H1 (cell line): ENCODE data around the gene NONO. TPM values are rescaled to one million over a fixed set of nuclear protein-coding genes. Genes with fewer than 3 reads are reported as not detected.
"Not testable (repeated sequence)": the region's sequence is repeated elsewhere in the genome, so short reads cannot be mapped to it uniquely, and the experiment has no call there.

Experiments
- CTCF ChIA-PET: fragments of 300-600 bp; sonication (Branson Sonifier 250); formaldehyde crosslinking; loops from one replicate; lab custom pipeline; 2021; ENCODE audit not compliant: partially characterized antibody; lab: Charles Lee
- POLR2A ChIA-PET: fragments of 300-600 bp; sonication (Branson Sonifier 250); formaldehyde crosslinking; loops from one replicate; lab custom pipeline; 2021; ENCODE audit warnings: inconsistent platforms; ENCODE audit not compliant: partially characterized antibody; lab: Charles Lee
- DNase-seq, 2 experiments: peaks; one replicate each; pipeline versions ENCODE4 v3.0.0 to v3.0.0-alpha.2; 2010 to 2022; ENCODE audit warnings: low spot score in 2 of 2, low read depth in 1 of 2, mixed read lengths in 1 of 2
- FAIRE-seq: peaks from 2 replicates; lab custom pipeline; 2011; peaks lifted over from hg19 to GRCh38; lab: Jason Lieb, UNC
- H2AFZ ChIP-seq: 2 replicates; pipeline ENCODE4 v1.8.1; 2012; ENCODE audit warnings: low read length, inconsistent platforms
- H2AK5ac ChIP-seq: 2 replicates; pipeline ENCODE4 v1.6.1; 2013; ENCODE audit warnings: low read depth, low read length
- H2BK120ac ChIP-seq: replicated peaks from 2 replicates; pipeline ENCODE3; 2013; ENCODE audit warnings: low read depth, low read length, inconsistent platforms
- H2BK12ac ChIP-seq: 2 replicates; pipeline ENCODE4 v1.6.1; 2013; ENCODE audit warnings: low read depth, low read length
- H2BK15ac ChIP-seq: 2 replicates; pipeline ENCODE4 v1.6.1; 2013; ENCODE audit warnings: low read length
- H2BK20ac ChIP-seq: 2 replicates; pipeline ENCODE4 v1.6.1; 2013; ENCODE audit warnings: low read length
- H2BK5ac ChIP-seq: 2 replicates; pipeline ENCODE4 v1.6.1; 2013; ENCODE audit warnings: low read depth, low read length
- H3K14ac ChIP-seq: 2 replicates; pipeline ENCODE4 v1.6.1; 2013; ENCODE audit warnings: inconsistent platforms; ENCODE audit not compliant: insufficient read length
- H3K18ac ChIP-seq: 2 replicates; pipeline ENCODE4 v1.6.1; 2013; ENCODE audit warnings: low read length; ENCODE audit errors: extremely low read depth
- H3K23ac ChIP-seq: 2 replicates; pipeline ENCODE4 v1.6.1; 2013; ENCODE audit warnings: inconsistent platforms; ENCODE audit not compliant: insufficient read length
- H3K23me2 ChIP-seq: 2 replicates; pipeline ENCODE4 v1.6.1; 2013; ENCODE audit warnings: low read depth, low read length
- H3K27ac ChIP-seq: 2 replicates; pipeline ENCODE4 v1.6.1; 2011; ENCODE audit warnings: low read depth, low read length, inconsistent platforms
- H3K27me3 ChIP-seq, 4 experiments: replicated peaks in 1 of 4; 1 replicate in 1 of 4; 2 replicates in 3 of 4; pipeline versions ENCODE4 v1.6.1 to v1.8.1; 2011 to 2013; ENCODE audit warnings: low read length in 3 of 4, mild to moderate bottlenecking in 3 of 4, inconsistent platforms in 2 of 4, mixed read lengths in 2 of 4, moderate library complexity in 1 of 4; ENCODE audit not compliant: control insufficient read depth in 3 of 4, insufficient read depth in 3 of 4; ENCODE audit errors: extremely low read depth in 1 of 4
- H3K36me3 ChIP-seq, 4 experiments: 2 replicates each; pipeline versions ENCODE4 v1.6.1 to v1.8.1; 2011 to 2013; ENCODE audit warnings: mild to moderate bottlenecking in 4 of 4, low read length in 3 of 4, moderate library complexity in 2 of 4, control low read depth in 1 of 4, inconsistent platforms in 1 of 4; ENCODE audit not compliant: insufficient read depth in 4 of 4, control insufficient read depth in 2 of 4
- H3K4ac ChIP-seq: replicated peaks from 2 replicates; pipeline ENCODE3; 2013; ENCODE audit warnings: low read length, low read depth, mixed read lengths, inconsistent platforms; ENCODE audit not compliant: insufficient read length
- H3K4me1 ChIP-seq, 4 experiments: replicated peaks in 1 of 4; 1 replicate in 1 of 4; 2 replicates in 3 of 4; pipeline versions ENCODE4 v1.6.1 to v1.8.1; 2011 to 2013; ENCODE audit warnings: low read length in 3 of 4, inconsistent platforms in 2 of 4, mixed read lengths in 1 of 4; ENCODE audit not compliant: insufficient read depth in 4 of 4, control insufficient read depth in 3 of 4
- H3K4me2 ChIP-seq, 2 experiments: 2 replicates each; pipeline versions ENCODE4 v1.6.1 to v1.8.1; 2011 to 2013; ENCODE audit warnings: low read depth in 2 of 2, low read length in 2 of 2, control low read depth in 1 of 2, inconsistent platforms in 1 of 2, mild to moderate bottlenecking in 1 of 2; ENCODE audit not compliant: insufficient read depth in 1 of 2
- H3K4me3 ChIP-seq, 4 experiments: fragments of 200-600, 300-600 bp in 1 of 4; sonication (generic), shearing (Covaris generic), sonication (Bioruptor Twin) in 1 of 4; 2 replicates each; pipeline versions ENCODE4 v1.5.1 to v1.8.1; 2011 to 2016; ENCODE audit warnings: low read length in 4 of 4, low read depth in 3 of 4, control low read depth in 2 of 4, inconsistent platforms in 2 of 4, mild to moderate bottlenecking in 2 of 4, mixed read lengths in 1 of 4, moderate library complexity in 1 of 4; ENCODE audit not compliant: insufficient read depth in 2 of 4; ENCODE audit errors: extremely low read depth in 1 of 4
- H3K56ac ChIP-seq: replicated peaks from 2 replicates; pipeline ENCODE3; 2013; ENCODE audit warnings: low read depth, mild to moderate bottlenecking, mixed read lengths, low read length, inconsistent platforms; ENCODE audit not compliant: insufficient read length
- H3K79me1 ChIP-seq: 2 replicates; pipeline ENCODE4 v1.6.1; 2013; ENCODE audit warnings: low read depth, low read length, control low read depth
- H3K79me2 ChIP-seq, 2 experiments: 2 replicates each; pipeline versions ENCODE4 v1.6.1 to v1.8.1; 2012 to 2013; ENCODE audit warnings: low read length in 2 of 2, mild to moderate bottlenecking in 2 of 2, inconsistent platforms in 1 of 2; ENCODE audit not compliant: insufficient read depth in 2 of 2, control insufficient read depth in 1 of 2
- H3K9ac ChIP-seq, 4 experiments: replicated peaks in 1 of 4; 1 replicate in 1 of 4; 2 replicates in 3 of 4; pipeline versions ENCODE4 v1.6.1 to v1.8.1; 2011 to 2013; ENCODE audit warnings: low read depth in 3 of 4, low read length in 3 of 4, control low read depth in 2 of 4, mild to moderate bottlenecking in 2 of 4, moderate library complexity in 2 of 4, inconsistent platforms in 1 of 4; ENCODE audit errors: extremely low read depth in 1 of 4
- H3K9me3 ChIP-seq, 2 experiments: 2 replicates each; pipeline versions ENCODE4 v1.6.1 to v1.8.1; 2012 to 2013; ENCODE audit warnings: mild to moderate bottlenecking in 2 of 2, moderate library complexity in 2 of 2, control low read depth in 1 of 2, inconsistent platforms in 1 of 2, low read depth in 1 of 2, low read length in 1 of 2, mixed read lengths in 1 of 2; ENCODE audit not compliant: insufficient read depth in 2 of 2
- H4K20me1 ChIP-seq, 2 experiments: replicated peaks in 1 of 2; 2 replicates each; pipeline versions ENCODE3 to v1.8.1; 2011 to 2013; ENCODE audit warnings: inconsistent platforms in 2 of 2, low read length in 2 of 2, mild to moderate bottlenecking in 1 of 2; ENCODE audit not compliant: insufficient read depth in 2 of 2, control insufficient read depth in 1 of 2
- H4K5ac ChIP-seq: 2 replicates; pipeline ENCODE4 v1.6.1; 2013; ENCODE audit warnings: low read length, low read depth, mixed read lengths, inconsistent platforms; ENCODE audit not compliant: insufficient read length
- H4K8ac ChIP-seq: 2 replicates; pipeline ENCODE4 v1.8.0; 2013; ENCODE audit warnings: mild to moderate bottlenecking, moderate library complexity, low read length, inconsistent platforms; ENCODE audit not compliant: insufficient read depth; ENCODE audit errors: extremely low read depth
- H4K91ac ChIP-seq: replicated peaks from 2 replicates; pipeline ENCODE3; 2013; ENCODE audit warnings: low read length, mixed read lengths, inconsistent platforms; ENCODE audit not compliant: insufficient read length
- whole genome bisulfite sequencing, 2 experiments: shearing (Covaris generic) in 1 of 2; methylation state at CpG; one replicate each; pipeline versions ENCODE4 v1.1.6 to v1.1.7; 2013 to 2015; ENCODE audit warnings: low lambda C conversion rate in 2 of 2, mixed read lengths in 2 of 2, inconsistent platforms in 1 of 2, low coverage in 1 of 2, missing lambda C conversion rate in 1 of 2; ENCODE audit not compliant: insufficient replicate concordance in 2 of 2, insufficient coverage in 1 of 2, insufficient read length in 1 of 2; ENCODE audit errors: extremely low coverage in 1 of 2, missing lambda C conversion rate in 1 of 2; 5-methylcytosine and 5-hydroxymethylcytosine counted together
- polyA plus RNA-seq, 7 experiments: library from polyadenylated mRNA; depleted of rRNA in 3 of 7; stranded (reverse) in 5 of 7; unstranded in 2 of 7; fragments of >200 nt in 5 of 7; fragments of 200-250 nt in 2 of 7; gene quantifications; 1 replicate in 5 of 7; 2 replicates in 1 of 7; 4 replicates in 1 of 7; pipeline versions ENCODE4 v1.2.1 to v1.2.3, GENCODE V29; 2011 to 2013; ENCODE audit warnings: missing spikeins in 2 of 7, mixed read lengths in 2 of 7
- total RNA-seq: library from RNA; stranded (reverse); fragmentation: NEBNext Ultra II Directional; extraction: Animal tissue kit (Norgen Biotek cat#: 25700); gene quantifications from 2 replicates; pipeline ENCODE4 v1.2.1, GENCODE V29; 2021

The NONO gene
- total and polyA plus RNA-seq, 2 of the 8 experiments (the other 6 are each of a cell fraction or from before 2014, with no cell fraction given), result 641 to 728 TPM

DNA sequence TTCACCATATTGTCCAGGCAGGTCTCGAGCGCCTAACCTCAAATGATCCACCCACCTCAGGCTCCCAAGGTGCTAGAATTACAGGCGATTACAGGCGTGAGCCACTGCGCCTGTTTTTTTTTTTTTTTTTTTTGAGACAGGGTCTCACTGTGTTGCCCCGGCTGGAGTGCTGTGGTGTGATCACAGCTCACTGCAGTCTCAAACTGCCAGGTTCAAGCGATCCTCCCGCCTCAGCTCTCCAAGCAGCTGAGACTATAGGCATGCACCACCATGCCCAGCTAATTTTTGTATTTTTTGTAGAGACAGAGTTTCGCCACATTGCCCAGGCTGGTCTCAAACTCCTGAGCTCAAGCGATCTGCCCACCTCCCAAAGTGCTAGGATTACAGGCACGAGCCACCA is 41.0 kb downstream of the NONO start:
- H3K27ac ChIP-seq, H4K91ac ChIP-seq, H2BK12ac ChIP-seq, FAIRE-seq, H3K14ac ChIP-seq, H3K27me3 ChIP-seq, H4K8ac ChIP-seq, H3K4ac ChIP-seq, H2BK15ac ChIP-seq, H2BK20ac ChIP-seq, H2AFZ ChIP-seq, H3K79me1 ChIP-seq, H3K56ac ChIP-seq, DNase-seq, H3K4me2 ChIP-seq, H2AK5ac ChIP-seq, H4K20me1 ChIP-seq, H3K9ac ChIP-seq, H3K9me3 ChIP-seq, H3K23me2 ChIP-seq, H3K4me1 ChIP-seq, H3K79me2 ChIP-seq, H3K18ac ChIP-seq, H3K4me3 ChIP-seq, H3K23ac ChIP-seq, CTCF ChIA-PET, H4K5ac ChIP-seq, H3K36me3 ChIP-seq, H2BK120ac ChIP-seq, H2BK5ac ChIP-seq: not testable (repeated sequence)
- 92% methylated on average over 5 of the region's 11 CpGs; no CpG with 5 or more reads in 1 of the 2 experiments for WGBS, 2 experiments
- POLR2A ChIA-PET, result interaction anchor here (0.6 to 1.9 kb wide), 2 partner anchors 28 to 50 kb away, joined by 3 to 5 read pairs; no protein-coding TSS in a partner anchor
